Measurements from ENCODE around the gene IL15RA. TPM values are rescaled to one million over a fixed set of nuclear protein-coding genes. Genes with fewer than 3 reads are reported as not detected.

The IL15RA gene
- total and polyA plus RNA-seq, 4 donors = 6.6 to 10.7 (median 9.4) TPM

DNA sequence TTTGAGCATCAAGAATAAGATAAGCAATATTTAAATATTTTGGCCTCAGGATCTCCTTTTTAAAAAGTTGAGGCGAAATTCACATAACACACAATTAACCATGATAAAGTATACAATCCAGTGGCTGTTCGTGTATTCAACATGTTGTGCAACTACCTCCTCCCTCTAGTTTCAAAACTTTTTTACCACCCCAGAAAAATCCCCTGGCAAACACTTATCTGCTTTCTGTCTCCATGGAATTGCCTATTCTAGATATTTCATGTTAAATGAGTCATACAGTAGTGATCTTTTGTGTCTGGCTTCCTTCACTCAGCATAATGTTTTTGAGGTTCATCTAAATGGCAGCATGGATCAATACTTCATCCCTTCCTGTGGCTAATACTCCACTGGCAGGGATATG lies 31.8 kb upstream of the IL15RA start:
- Histone ChIP-seq H3K9ac (ENCODE audit: low read depth in 1 of 2, low read length in 2 of 2) (no peak overlapping the region), H3K9me3 (ENCODE audit: control insufficient read depth in 4 of 4, low read length in 3 of 4) (peaks cover 0 to 9% (median 1%) of the 10 kb centered on the region in 4 donors), H3K27ac (ENCODE audit: low read depth in 1 of 2, low read length in 2 of 2) (peak overlapping the region in 1 of 2 donors; percentile 25), H3K4me3 (ENCODE audit: low read depth in 1 of 3, low read length in 3 of 3) (peak overlapping the region in 1 of 3 donors; percentile 8), H3K36me3 (ENCODE audit: control insufficient read depth in 4 of 4, insufficient read depth in 3 of 4, low read depth in 1 of 4, low read length in 3 of 4) (no peaks in the 10 kb centered on the region), H3K4me1 (ENCODE audit: control insufficient read depth in 4 of 4, insufficient read depth in 4 of 4, low read length in 3 of 4) (peaks cover 0 to 3% (median 0%) of the 10 kb centered on the region in 4 donors), H3K27me3 (ENCODE audit: control insufficient read depth in 4 of 4, insufficient read depth in 4 of 4, low read length in 3 of 4) (no peaks in the 10 kb centered on the region)
- DNase-seq (ENCODE audit: low spot score) = no peak
- no peak for TF ChIP-seq FOXA2 (IDR thresholded peaks at IDR 0.05)
- TF ChIP-seq RXRA (IDR thresholded peaks at IDR 0.05) = no peak
- peak; percentile 17 for TF ChIP-seq NR2F2 (IDR thresholded peaks at IDR 0.05)
- no peak for TF ChIP-seq TAF1 (conservative IDR thresholded peaks at IDR 0.05)
- TF ChIP-seq JUND (IDR thresholded peaks at IDR 0.05) = peak; percentile 12 to 52
- 40% methylated on average over 2 of the region's 2 CpGs for WGBS

DNA sequence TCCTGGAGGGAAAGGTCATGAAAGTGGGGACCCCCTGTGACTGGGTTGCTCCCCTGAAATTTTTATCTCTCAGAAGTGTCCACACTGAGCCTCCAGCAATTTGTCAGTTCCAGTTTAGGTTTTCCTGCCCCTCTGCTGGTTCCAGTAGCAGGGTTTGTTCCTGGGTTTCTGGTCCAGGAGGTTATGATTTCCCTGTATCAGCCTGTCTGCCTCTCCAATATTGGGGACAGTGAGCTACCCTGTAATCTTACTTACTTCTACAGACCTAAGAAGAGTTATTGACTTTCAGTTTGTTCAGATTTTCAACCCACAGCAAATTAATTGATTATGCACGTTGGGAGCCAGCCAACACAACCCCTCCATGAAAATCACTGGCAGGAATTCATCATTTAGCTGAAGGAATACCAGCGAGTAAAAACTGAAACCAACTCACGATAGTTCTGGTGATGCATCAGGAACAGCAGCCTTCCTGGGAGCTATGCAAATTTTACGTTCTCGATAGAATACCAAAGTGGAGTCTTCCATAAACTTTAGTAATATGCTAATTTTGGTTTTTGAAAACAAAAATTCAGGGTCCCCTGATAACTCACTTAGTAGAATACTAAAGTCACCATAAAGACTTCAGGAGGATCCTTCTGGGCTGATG lies 31.3 kb upstream of the IL15RA start:
- peak overlapping the region in 1 of 2 donors; percentile 25 for H3K27ac ChIP-seq (ENCODE audit: low read depth in 1 of 2, low read length in 2 of 2)
- TF ChIP-seq EGR1 (IDR thresholded peaks at IDR 0.05; ENCODE audit: low read depth in 2 of 2) (no peak), TAF1 (conservative IDR thresholded peaks at IDR 0.05) (no peak), FOXA1 (IDR thresholded peaks at IDR 0.05) (no peak), NR2F2 (IDR thresholded peaks at IDR 0.05) (no peak), GABPA (IDR thresholded peaks at IDR 0.05 in 1 of 2, conservative IDR thresholded peaks at IDR 0.05 in 1 of 2) (no peak), YY1 (IDR thresholded peaks at IDR 0.05) (no peak), HNF4G (IDR thresholded peaks at IDR 0.05) (no peak), RAD21 (IDR thresholded peaks at IDR 0.05) (no peak), SP1 (IDR thresholded peaks at IDR 0.05) (no peak), FOXA2 (IDR thresholded peaks at IDR 0.05) (no peak), RXRA (IDR thresholded peaks at IDR 0.05) (no peak), HNF4A (conservative IDR thresholded peaks at IDR 0.05) (no peak), JUND (IDR thresholded peaks at IDR 0.05) (no peak)
- TF ChIP-seq, protein P1, sequence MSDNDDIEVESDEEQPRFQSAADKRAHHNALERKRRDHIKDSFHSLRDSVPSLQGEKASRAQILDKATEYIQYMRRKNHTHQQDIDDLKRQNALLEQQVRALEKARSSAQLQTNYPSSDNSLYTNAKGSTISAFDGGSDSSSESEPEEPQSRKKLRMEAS (IDR thresholded peaks at IDR 0.05) = no peak
- TF ChIP-seq, protein P2, sequence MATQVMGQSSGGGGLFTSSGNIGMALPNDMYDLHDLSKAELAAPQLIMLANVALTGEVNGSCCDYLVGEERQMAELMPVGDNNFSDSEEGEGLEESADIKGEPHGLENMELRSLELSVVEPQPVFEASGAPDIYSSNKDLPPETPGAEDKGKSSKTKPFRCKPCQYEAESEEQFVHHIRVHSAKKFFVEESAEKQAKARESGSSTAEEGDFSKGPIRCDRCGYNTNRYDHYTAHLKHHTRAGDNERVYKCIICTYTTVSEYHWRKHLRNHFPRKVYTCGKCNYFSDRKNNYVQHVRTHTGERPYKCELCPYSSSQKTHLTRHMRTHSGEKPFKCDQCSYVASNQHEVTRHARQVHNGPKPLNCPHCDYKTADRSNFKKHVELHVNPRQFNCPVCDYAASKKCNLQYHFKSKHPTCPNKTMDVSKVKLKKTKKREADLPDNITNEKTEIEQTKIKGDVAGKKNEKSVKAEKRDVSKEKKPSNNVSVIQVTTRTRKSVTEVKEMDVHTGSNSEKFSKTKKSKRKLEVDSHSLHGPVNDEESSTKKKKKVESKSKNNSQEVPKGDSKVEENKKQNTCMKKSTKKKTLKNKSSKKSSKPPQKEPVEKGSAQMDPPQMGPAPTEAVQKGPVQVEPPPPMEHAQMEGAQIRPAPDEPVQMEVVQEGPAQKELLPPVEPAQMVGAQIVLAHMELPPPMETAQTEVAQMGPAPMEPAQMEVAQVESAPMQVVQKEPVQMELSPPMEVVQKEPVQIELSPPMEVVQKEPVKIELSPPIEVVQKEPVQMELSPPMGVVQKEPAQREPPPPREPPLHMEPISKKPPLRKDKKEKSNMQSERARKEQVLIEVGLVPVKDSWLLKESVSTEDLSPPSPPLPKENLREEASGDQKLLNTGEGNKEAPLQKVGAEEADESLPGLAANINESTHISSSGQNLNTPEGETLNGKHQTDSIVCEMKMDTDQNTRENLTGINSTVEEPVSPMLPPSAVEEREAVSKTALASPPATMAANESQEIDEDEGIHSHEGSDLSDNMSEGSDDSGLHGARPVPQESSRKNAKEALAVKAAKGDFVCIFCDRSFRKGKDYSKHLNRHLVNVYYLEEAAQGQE (IDR thresholded peaks at IDR 0.05) = no peak
- TF ChIP-seq, protein P3, sequence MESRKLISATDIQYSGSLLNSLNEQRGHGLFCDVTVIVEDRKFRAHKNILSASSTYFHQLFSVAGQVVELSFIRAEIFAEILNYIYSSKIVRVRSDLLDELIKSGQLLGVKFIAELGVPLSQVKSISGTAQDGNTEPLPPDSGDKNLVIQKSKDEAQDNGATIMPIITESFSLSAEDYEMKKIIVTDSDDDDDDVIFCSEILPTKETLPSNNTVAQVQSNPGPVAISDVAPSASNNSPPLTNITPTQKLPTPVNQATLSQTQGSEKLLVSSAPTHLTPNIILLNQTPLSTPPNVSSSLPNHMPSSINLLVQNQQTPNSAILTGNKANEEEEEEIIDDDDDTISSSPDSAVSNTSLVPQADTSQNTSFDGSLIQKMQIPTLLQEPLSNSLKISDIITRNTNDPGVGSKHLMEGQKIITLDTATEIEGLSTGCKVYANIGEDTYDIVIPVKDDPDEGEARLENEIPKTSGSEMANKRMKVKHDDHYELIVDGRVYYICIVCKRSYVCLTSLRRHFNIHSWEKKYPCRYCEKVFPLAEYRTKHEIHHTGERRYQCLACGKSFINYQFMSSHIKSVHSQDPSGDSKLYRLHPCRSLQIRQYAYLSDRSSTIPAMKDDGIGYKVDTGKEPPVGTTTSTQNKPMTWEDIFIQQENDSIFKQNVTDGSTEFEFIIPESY (IDR thresholded peaks at IDR 0.05) = no peak
- TF ChIP-seq, protein P4, sequence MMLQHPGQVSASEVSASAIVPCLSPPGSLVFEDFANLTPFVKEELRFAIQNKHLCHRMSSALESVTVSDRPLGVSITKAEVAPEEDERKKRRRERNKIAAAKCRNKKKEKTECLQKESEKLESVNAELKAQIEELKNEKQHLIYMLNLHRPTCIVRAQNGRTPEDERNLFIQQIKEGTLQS (IDR thresholded peaks at IDR 0.05) = no peak
- TF ChIP-seq, protein P5, sequence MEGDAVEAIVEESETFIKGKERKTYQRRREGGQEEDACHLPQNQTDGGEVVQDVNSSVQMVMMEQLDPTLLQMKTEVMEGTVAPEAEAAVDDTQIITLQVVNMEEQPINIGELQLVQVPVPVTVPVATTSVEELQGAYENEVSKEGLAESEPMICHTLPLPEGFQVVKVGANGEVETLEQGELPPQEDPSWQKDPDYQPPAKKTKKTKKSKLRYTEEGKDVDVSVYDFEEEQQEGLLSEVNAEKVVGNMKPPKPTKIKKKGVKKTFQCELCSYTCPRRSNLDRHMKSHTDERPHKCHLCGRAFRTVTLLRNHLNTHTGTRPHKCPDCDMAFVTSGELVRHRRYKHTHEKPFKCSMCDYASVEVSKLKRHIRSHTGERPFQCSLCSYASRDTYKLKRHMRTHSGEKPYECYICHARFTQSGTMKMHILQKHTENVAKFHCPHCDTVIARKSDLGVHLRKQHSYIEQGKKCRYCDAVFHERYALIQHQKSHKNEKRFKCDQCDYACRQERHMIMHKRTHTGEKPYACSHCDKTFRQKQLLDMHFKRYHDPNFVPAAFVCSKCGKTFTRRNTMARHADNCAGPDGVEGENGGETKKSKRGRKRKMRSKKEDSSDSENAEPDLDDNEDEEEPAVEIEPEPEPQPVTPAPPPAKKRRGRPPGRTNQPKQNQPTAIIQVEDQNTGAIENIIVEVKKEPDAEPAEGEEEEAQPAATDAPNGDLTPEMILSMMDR (IDR thresholded peaks at IDR 0.05; ENCODE audit: low read depth, low read length, missing input control) = no peak
- no peak overlapping the region for H3K9ac ChIP-seq (ENCODE audit: low read depth in 1 of 2, low read length in 2 of 2)
- H3K27me3 ChIP-seq (ENCODE audit: control insufficient read depth in 4 of 4, insufficient read depth in 4 of 4, low read length in 3 of 4) = no peaks in the 10 kb centered on the region
- DNase-seq (ENCODE audit: low spot score) = no peak
- H3K36me3 ChIP-seq (ENCODE audit: control insufficient read depth in 4 of 4, insufficient read depth in 3 of 4, low read depth in 1 of 4, low read length in 3 of 4) = no peaks in the 10 kb centered on the region
- H3K9me3 ChIP-seq (ENCODE audit: control insufficient read depth in 4 of 4, low read length in 3 of 4) = peaks cover 0 to 9% (median 1%) of the 10 kb centered on the region in 4 donors
- no peaks in the 10 kb centered on the region for H3K4me1 ChIP-seq (ENCODE audit: control insufficient read depth in 4 of 4, insufficient read depth in 4 of 4, low read length in 3 of 4)
- peak overlapping the region in 1 of 3 donors; percentile 8 for H3K4me3 ChIP-seq (ENCODE audit: low read depth in 1 of 3, low read length in 3 of 3)
- WGBS = 64% methylated on average over 5 of the region's 5 CpGs
